Activated B cell treated with CpG ODN at 0.5 μM for 24 hours (primary cell): ENCODE data around the gene PSD4. TPM values are rescaled to one million over a fixed set of nuclear protein-coding genes. Genes with fewer than 3 reads are reported as not detected.

Experiments
- ATAC-seq: fragments of 200-7000 bp; cut with Tn5 transposase; one replicate; pipeline ENCODE4 v1.10.0; 2021; ENCODE audit warnings: low read depth, mild to moderate bottlenecking, moderate library complexity
- CTCF ChIA-PET: fragments of 350-600 bp; sonication (Branson Sonifier 250); formaldehyde crosslinking; loops from one replicate; lab custom pipeline; 2021; ENCODE audit warnings: antibody characterized with exemption; lab: Charles Lee
- POLR2A ChIA-PET: fragments of 350-600 bp; sonication (Branson Sonifier 250); formaldehyde crosslinking; loops from one replicate; lab custom pipeline; 2021; ENCODE audit warnings: antibody characterized with exemption; lab: Charles Lee
- DNase-seq: peaks from one replicate; pipeline ENCODE4 v3.0.0; 2022
- H3K27ac Mint-ChIP-seq: one replicate; pipeline ENCODE4 v1.8.0; 2020; ENCODE audit warnings: mixed read lengths
- H3K27me3 Mint-ChIP-seq: one replicate; pipeline ENCODE4 v1.8.0; 2021; ENCODE audit warnings: mixed read lengths
- H3K36me3 Mint-ChIP-seq: one replicate; pipeline ENCODE4 v1.8.0; 2021; ENCODE audit warnings: low read depth, mixed read lengths
- H3K4me1 Mint-ChIP-seq: one replicate; pipeline ENCODE4 v1.8.0; 2021; ENCODE audit warnings: mixed read lengths
- H3K4me3 Mint-ChIP-seq: one replicate; pipeline ENCODE4 v1.8.0; 2020; ENCODE audit warnings: mild to moderate bottlenecking, mixed read lengths
- H3K9me3 Mint-ChIP-seq: one replicate; pipeline ENCODE4 v1.8.0; 2020; ENCODE audit warnings: mixed read lengths
- CTCF ChIP-seq: fragments of 200-600 bp; IDR thresholded peaks from one replicate; pipeline ENCODE4 v1.8.0; 2022; ENCODE audit warnings: antibody characterized with exemption, mild to moderate bottlenecking
- intact Hi-C: fragments of 100-400 bp; cut with micrococcal nuclease; formaldehyde crosslinking; loops from one replicate; pipeline ENCODE4 v1.15.1; 2024
- total RNA-seq: library from RNA; stranded (reverse); gene quantifications from 2 replicates; pipeline ENCODE4 v1.2.3, GENCODE V29; 2022

PSD4 gene
- total RNA-seq, 1 donor from 2014 or later = 182 TPM

GRCh38 chr2:113230531-113230930, 56.8 kb downstream of the PSD4 start:
- H3K27ac Mint-ChIP-seq = no peak overlapping the region
- H3K36me3 Mint-ChIP-seq = no peaks in the 10 kb centered on the region
- no peak for TF ChIP-seq CTCF
- H3K4me1 Mint-ChIP-seq = no peaks in the 10 kb centered on the region
- ATAC-seq (no peak), DNase-seq (no peak)
- ChIA-PET CTCF (no interaction called here), POLR2A (no interaction called here)
- no peaks in the 10 kb centered on the region for H3K9me3 Mint-ChIP-seq
- no peaks in the 10 kb centered on the region for H3K27me3 Mint-ChIP-seq
- H3K4me3 Mint-ChIP-seq = no peak overlapping the region
- intact Hi-C loops = no loop called here

- H3K9me3 Mint-ChIP-seq = no peaks in the 10 kb centered on the region
- intact Hi-C loops = no loop called here
- ChIA-PET POLR2A (no interaction called here), CTCF (no interaction called here)
- H3K4me1 Mint-ChIP-seq = no peaks in the 10 kb centered on the region
- no peak overlapping the region for H3K27ac Mint-ChIP-seq
- ATAC-seq (no peak), DNase-seq (no peak)
- no peak overlapping the region for H3K4me3 Mint-ChIP-seq
- no peaks in the 10 kb centered on the region for H3K36me3 Mint-ChIP-seq
- no peaks in the 10 kb centered on the region for H3K27me3 Mint-ChIP-seq
- TF ChIP-seq CTCF = no peak
Observed at GRCh38 chr2:113231064-113231463, 57.3 kb downstream of the PSD4 start.

GRCh38 chr2:113232123-113232522, 58.4 kb downstream of the PSD4 start:
- no peaks in the 10 kb centered on the region for H3K9me3 Mint-ChIP-seq
- DNase-seq (no peak), ATAC-seq (no peak)
- ChIA-PET CTCF (interaction anchor here (1.0 kb wide), 1 partner anchor 159 kb away, joined by 3 read pairs; no protein-coding TSS in a partner anchor), POLR2A (no interaction called here)
- intact Hi-C loops = no loop called here
- H3K27me3 Mint-ChIP-seq = no peaks in the 10 kb centered on the region
- H3K36me3 Mint-ChIP-seq = no peaks in the 10 kb centered on the region
- peaks cover 3% of the 10 kb centered on the region for H3K4me1 Mint-ChIP-seq
- H3K27ac Mint-ChIP-seq = no peak overlapping the region
- no peak for TF ChIP-seq CTCF
- no peak overlapping the region for H3K4me3 Mint-ChIP-seq

GRCh38 chr2:113232740-113233139, 59.0 kb downstream of the PSD4 start:
- Mint-ChIP-seq H3K4me1 (peaks cover 3% of the 10 kb centered on the region), H3K4me3 (no peak overlapping the region), H3K36me3 (no peaks in the 10 kb centered on the region), H3K27ac (no peak overlapping the region), H3K9me3 (no peaks in the 10 kb centered on the region), H3K27me3 (no peaks in the 10 kb centered on the region)
- ChIA-PET CTCF (interaction anchor here (1.0 kb wide), 1 partner anchor 158 kb away, joined by 3 read pairs; no protein-coding TSS in a partner anchor), POLR2A (no interaction called here)
- TF ChIP-seq CTCF = no peak
- no peak for ATAC-seq
- intact Hi-C loops = no loop called here
- DNase-seq = no peak

- ChIA-PET CTCF (interaction anchor here (1.2 kb wide), 1 partner anchor 13 kb away, joined by 3 read pairs; no protein-coding TSS in a partner anchor), POLR2A (interaction anchor here (2.1 kb wide), 1 partner anchor 16 kb away, joined by 8 read pairs; no protein-coding TSS in a partner anchor)
- H3K4me1 Mint-ChIP-seq = peaks cover 3% of the 10 kb centered on the region
- H3K27ac Mint-ChIP-seq = no peak overlapping the region
- H3K4me3 Mint-ChIP-seq = no peak overlapping the region
- DNase-seq (no peak), ATAC-seq (no peak)
- H3K36me3 Mint-ChIP-seq = no peaks in the 10 kb centered on the region
- intact Hi-C loops = no loop called here
- TF ChIP-seq CTCF = no peak
- no peaks in the 10 kb centered on the region for H3K27me3 Mint-ChIP-seq
- H3K9me3 Mint-ChIP-seq = no peaks in the 10 kb centered on the region
Observed at GRCh38 chr2:113233593-113234550, 60.1 kb downstream of the PSD4 start.
